GM12892 (cell line): Measurements from ENCODE around the gene SAA4.

Source experiments
- POLR2A ChIP-seq: IDR thresholded peaks from 2 replicates; pipeline ENCODE4 v1.6.1; 2011; ENCODE audit warnings: low read depth, low read length, control low read depth
- POLR2AphosphoS5 ChIP-seq: IDR thresholded peaks from 2 replicates; pipeline ENCODE4 v1.6.1; 2011; ENCODE audit warnings: low read depth, low read length, control low read depth
- TAF1 ChIP-seq: IDR thresholded peaks from 2 replicates; pipeline ENCODE4 v1.6.1; 2011; ENCODE audit warnings: low read depth, mild to moderate bottlenecking, control low read depth, low read length, borderline replicate concordance

DNA sequence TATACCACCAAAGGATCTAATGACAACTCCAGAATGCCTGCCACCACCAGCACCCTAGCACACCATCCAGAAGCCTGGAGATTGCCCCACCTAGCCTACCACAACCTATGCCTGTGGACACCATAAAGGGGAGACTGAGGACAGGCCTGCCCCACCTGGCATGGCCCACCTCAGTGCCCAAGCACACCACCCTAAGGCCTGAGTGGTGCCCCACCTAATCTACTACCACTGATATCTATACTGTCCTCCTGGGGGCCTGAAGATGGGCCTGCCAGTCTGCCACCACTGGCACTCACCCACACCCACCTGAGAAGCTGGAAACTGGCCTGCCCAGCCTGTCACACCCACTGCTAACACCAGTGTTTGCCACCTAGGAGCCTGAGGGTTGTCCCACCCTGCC is 31.8 kb downstream of the SAA4 start:
- TF ChIP-seq TAF1 (no peak), POLR2A (no peak), POLR2AphosphoS5 (no peak)
